Gastrocnemius medialis (tissue), 4 donors: ENCODE data around the gene TBC1D5. TPM values are rescaled to one million over a fixed set of nuclear protein-coding genes. Genes with fewer than 3 reads are reported as not detected.
"Not testable (repeated sequence)": the region's sequence is repeated elsewhere in the genome, so short reads cannot be mapped to it uniquely, and the experiment has no call there.

Experiments used
- ATAC-seq, 2 donors: fragments of 150-250 bp; one replicate each; pipeline ENCODE4 v1.9.1; 2016
- DNase-seq, 2 donors: peaks; one replicate each; pipeline ENCODE4 v3.0.0-alpha.2; 2019
- H3K27ac ChIP-seq, 4 donors: fragments of 200-600 bp; sonication (generic); 1 replicate in 1 of 4; 2 replicates in 3 of 4; pipeline ENCODE4 v1.5.1; 2016 to 2018; ENCODE audit warnings: mild to moderate bottlenecking in 2 of 4, moderate library complexity in 1 of 4
- H3K27me3 ChIP-seq, 3 donors: fragments of 200-600 bp; sonication (generic) in 2 of 3; 1 replicate in 1 of 3; 2 replicates in 2 of 3; pipeline versions ENCODE4 v1.5.1 to v1.6.0; 2016 to 2019; ENCODE audit warnings: mild to moderate bottlenecking in 1 of 3, moderate library complexity in 1 of 3
- H3K36me3 ChIP-seq, 2 donors: fragments of 200-600 bp; sonication (generic) in 1 of 2; one replicate each; pipeline ENCODE4 v1.5.1; 2017 to 2018
- H3K4me1 ChIP-seq, 2 donors: fragments of 200-600 bp; sonication (generic) in 1 of 2; one replicate each; pipeline ENCODE4 v1.5.1; 2016 to 2017; ENCODE audit warnings: mild to moderate bottlenecking in 2 of 2
- H3K4me3 ChIP-seq, 4 donors: fragments of 200-600 bp; sonication (generic) in 3 of 4; 1 replicate in 1 of 4; 2 replicates in 3 of 4; pipeline ENCODE4 v1.5.1; 2016 to 2019; ENCODE audit warnings: mild to moderate bottlenecking in 2 of 4
- H3K9me3 ChIP-seq, 3 donors: fragments of 200-600 bp; sonication (generic) in 2 of 3; 1 replicate in 1 of 3; 2 replicates in 2 of 3; pipeline ENCODE4 v1.5.1; 2016 to 2019
- CTCF ChIP-seq, 5 experiments: fragments of 450-650 bp in 3 of 5; fragments of 200-600 bp in 2 of 5; sonication (generic) in 2 of 5; IDR thresholded peaks in 4 of 5; conservative IDR thresholded peaks in 1 of 5; 1 replicate in 4 of 5; 2 replicates in 1 of 5; pipeline ENCODE4 v1.5.1; 2016 to 2019; ENCODE audit warnings: antibody characterized with exemption in 5 of 5, mild to moderate bottlenecking in 3 of 5, moderate library complexity in 3 of 5
- POLR2A ChIP-seq, 2 donors: fragments of 450-650 bp; IDR thresholded peaks; one replicate each; pipeline ENCODE4 v1.6.1; 2017; ENCODE audit warnings: antibody characterized with exemption in 2 of 2, mild to moderate bottlenecking in 2 of 2, moderate library complexity in 2 of 2
- in situ Hi-C, 4 donors: fragments of 200-750 bp; cut with MboI; loops; one replicate each; pipeline versions ENCODE4 v1.15.0 to v1.8.0; 2017; ENCODE audit warnings: low sequenced_read_pairs in 4 of 4
- intact Hi-C: fragments of 100-400 bp; cut with DNase I; formaldehyde crosslinking; loops from one replicate; pipeline ENCODE4 v1.15.1; 2023; ENCODE audit warnings: low total_unique reads
- total RNA-seq, 4 donors: library from RNA; depleted of rRNA; stranded (reverse); fragments of >200 nt; gene quantifications; one replicate each; pipeline versions ENCODE4 v1.1.0 to v1.2.3, GENCODE V29; 2016

TBC1D5 gene
- total RNA-seq, 4 donors from 2014 or later, result 20.3 to 34.4 (median 27.1) TPM

- intact Hi-C loops, result no loop called here
- Histone ChIP-seq H3K27me3 (no peaks in the 10 kb centered on the region), H3K4me3 (no peak overlapping the region), H3K4me1 (no peaks in the 10 kb centered on the region), H3K36me3 (no peaks in the 10 kb centered on the region), H3K27ac (no peak overlapping the region), H3K9me3 (no peaks in the 10 kb centered on the region)
- in situ Hi-C loops, result no loop called here
- no peak for TF ChIP-seq CTCF (IDR thresholded peaks at IDR 0.05 in 4 of 5, conservative IDR thresholded peaks at IDR 0.05 in 1 of 5)
- no peak for TF ChIP-seq POLR2A (IDR thresholded peaks at IDR 0.05)
- DNase-seq (no peak), ATAC-seq (no peak)
Measured at GRCh38 chr3:17775073-17775472, 32.6 kb upstream of the TBC1D5 start.

DNA sequence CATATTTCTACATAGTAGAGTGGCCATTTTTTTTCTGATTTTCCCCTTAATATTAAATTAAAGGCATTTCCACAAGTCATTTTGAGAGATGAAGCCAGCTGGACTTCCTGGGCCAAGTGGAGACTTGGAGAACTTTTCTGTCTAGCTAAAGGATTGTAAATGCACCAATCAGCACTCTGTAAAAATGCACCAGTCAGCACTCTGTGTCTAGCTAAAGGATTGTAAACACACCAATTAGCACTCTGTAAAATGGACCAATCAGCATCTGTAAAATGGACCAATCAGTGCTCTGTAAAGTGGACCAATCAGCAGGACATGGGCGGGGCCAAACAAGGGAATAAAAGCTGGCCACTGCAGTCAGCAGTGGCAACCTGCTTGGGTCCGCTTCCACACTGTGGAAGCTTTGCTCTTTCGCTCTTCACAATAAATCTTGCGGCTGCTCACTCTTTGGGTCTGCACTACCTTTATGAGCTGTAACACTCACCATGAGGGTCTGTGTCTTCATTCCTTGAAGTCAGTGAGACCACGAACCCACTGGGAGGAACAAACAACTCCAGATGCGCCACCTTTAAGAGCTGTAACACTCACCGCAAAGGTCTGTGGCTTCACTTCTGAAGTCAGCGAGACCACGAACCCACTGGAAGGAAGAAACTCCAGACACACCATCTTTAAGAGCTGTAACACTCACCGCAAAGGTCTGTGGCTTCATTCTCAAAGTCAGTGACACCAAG, 31.9 kb upstream of the TBC1D5 start:
- in situ Hi-C loops, H3K27me3 ChIP-seq, H3K36me3 ChIP-seq, intact Hi-C loops, H3K4me1 ChIP-seq, H3K4me3 ChIP-seq, DNase-seq, H3K27ac ChIP-seq, H3K9me3 ChIP-seq, ATAC-seq: not testable (repeated sequence)

GRCh38 chr3:17772556-17772955, 30.1 kb upstream of the TBC1D5 start:
- no peaks in the 10 kb centered on the region for H3K9me3 ChIP-seq
- no peaks in the 10 kb centered on the region for H3K36me3 ChIP-seq
- in situ Hi-C loops (no loop called here), intact Hi-C loops (no loop called here)
- H3K4me1 ChIP-seq, result no peaks in the 10 kb centered on the region
- H3K4me3 ChIP-seq, result no peak overlapping the region
- DNase-seq (no peak), ATAC-seq (no peak)
- no peaks in the 10 kb centered on the region for H3K27me3 ChIP-seq
- no peak for TF ChIP-seq CTCF (IDR thresholded peaks at IDR 0.05 in 4 of 5, conservative IDR thresholded peaks at IDR 0.05 in 1 of 5)
- no peak for TF ChIP-seq POLR2A (IDR thresholded peaks at IDR 0.05)
- H3K27ac ChIP-seq, result no peak overlapping the region

GRCh38 chr3:17771177-17772017, 29.0 kb upstream of the TBC1D5 start:
- intact Hi-C loops, result no loop called here
- TF ChIP-seq POLR2A (IDR thresholded peaks at IDR 0.05) (no peak), CTCF (IDR thresholded peaks at IDR 0.05 in 4 of 5, conservative IDR thresholded peaks at IDR 0.05 in 1 of 5) (no peak)
- H3K4me1 ChIP-seq, result no peaks in the 10 kb centered on the region
- DNase-seq (no peak), ATAC-seq (no peak)
- in situ Hi-C loops, result no loop called here
- no peak overlapping the region for H3K4me3 ChIP-seq
- no peaks in the 10 kb centered on the region for H3K36me3 ChIP-seq
- H3K27me3 ChIP-seq, result no peaks in the 10 kb centered on the region
- no peak overlapping the region for H3K27ac ChIP-seq
- H3K9me3 ChIP-seq, result no peaks in the 10 kb centered on the region

DNA sequence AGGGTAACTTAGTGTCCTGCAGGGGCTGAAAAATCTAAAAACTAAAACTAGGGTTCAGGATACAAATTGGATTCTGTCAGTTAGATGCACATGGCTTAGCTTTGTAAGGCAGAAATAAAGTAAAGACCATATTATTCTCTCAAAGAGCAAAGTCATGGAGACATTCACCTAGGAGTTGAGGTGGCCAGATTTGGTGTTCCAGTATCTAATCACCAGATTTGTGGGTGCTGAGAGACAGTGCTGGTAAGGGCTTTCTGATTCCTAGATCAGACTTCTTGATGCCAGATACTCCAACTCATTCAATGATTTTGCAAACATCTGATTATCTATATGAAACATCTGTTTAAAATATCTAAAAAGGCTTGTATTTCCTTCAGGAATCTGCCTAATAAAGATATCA, 28.3 kb upstream of the TBC1D5 start:
- no peak for TF ChIP-seq POLR2A (IDR thresholded peaks at IDR 0.05)
- TF ChIP-seq CTCF (IDR thresholded peaks at IDR 0.05 in 4 of 5, conservative IDR thresholded peaks at IDR 0.05 in 1 of 5), result no peak
- Histone ChIP-seq H3K4me3 (no peak overlapping the region), H3K27me3 (no peaks in the 10 kb centered on the region), H3K4me1 (no peaks in the 10 kb centered on the region), H3K36me3 (no peaks in the 10 kb centered on the region), H3K27ac (no peak overlapping the region), H3K9me3 (no peaks in the 10 kb centered on the region)
- DNase-seq (no peak), ATAC-seq (no peak)
- in situ Hi-C loops (no loop called here), intact Hi-C loops (no loop called here)
